ENCODE results near the gene PLEKHG4B.

The PLEKHG4B gene

GRCh38 chr5:75331-76320 lies 16.3 kb upstream of the PLEKHG4B start:
- DNase-seq (ENCODE audit: low read depth, low spot score): no peak

GRCh38 chr5:76358-77169 lies 15.4 kb upstream of the PLEKHG4B start:
- DNase-seq (ENCODE audit: low read depth, low spot score): no peak

- no peak for DNase-seq (ENCODE audit: low read depth, low spot score)
Measured at GRCh38 chr5:77170-77501, 14.8 kb upstream of the PLEKHG4B start.

GRCh38 chr5:77546-77945 lies 14.4 kb upstream of the PLEKHG4B start:
- DNase-seq (ENCODE audit: low read depth, low spot score): no peak

- DNase-seq (ENCODE audit: low read depth, low spot score): no peak
Measured at GRCh38 chr5:77957-78804, 13.8 kb upstream of the PLEKHG4B start.

- no peak for DNase-seq (ENCODE audit: low read depth, low spot score)
Measured at GRCh38 chr5:78805-79149, 13.2 kb upstream of the PLEKHG4B start.

- DNase-seq (ENCODE audit: low read depth, low spot score): no peak
Measured at GRCh38 chr5:79263-79662, 12.7 kb upstream of the PLEKHG4B start.

GRCh38 chr5:79821-80220 lies 12.1 kb upstream of the PLEKHG4B start:
- no peak for DNase-seq (ENCODE audit: low read depth, low spot score)

GRCh38 chr5:81391-82021 lies 10.5 kb upstream of the PLEKHG4B start:
- DNase-seq (ENCODE audit: low read depth, low spot score): no peak

- no peak for DNase-seq (ENCODE audit: low read depth, low spot score)
Measured at GRCh38 chr5:82097-82496, 9.9 kb upstream of the PLEKHG4B start.

- no peak for DNase-seq (ENCODE audit: low read depth, low spot score)
Measured at GRCh38 chr5:82570-82969, 9.4 kb upstream of the PLEKHG4B start.

- no peak for DNase-seq (ENCODE audit: low read depth, low spot score)
Measured at GRCh38 chr5:83029-83428, 8.9 kb upstream of the PLEKHG4B start.

GRCh38 chr5:85334-85995 lies 6.5 kb upstream of the PLEKHG4B start:
- DNase-seq (ENCODE audit: low read depth, low spot score): no peak

- DNase-seq (ENCODE audit: low read depth, low spot score): no peak
Measured at GRCh38 chr5:89337-90286, 2.4 kb upstream of the PLEKHG4B start.

- DNase-seq (ENCODE audit: low read depth, low spot score): no peak
Measured at GRCh38 chr5:90590-91547, 1.1 kb upstream of the PLEKHG4B start.

- no peak for DNase-seq (ENCODE audit: low read depth, low spot score)
Measured at GRCh38 chr5:92401-93220, 643 bp downstream of the PLEKHG4B start.

- no peak for DNase-seq (ENCODE audit: low read depth, low spot score)
Measured at GRCh38 chr5:93221-93980, 1.4 kb downstream of the PLEKHG4B start.
